WTC11 (cell line): ENCODE data around the gene PROX2. TPM values are rescaled to one million over a fixed set of nuclear protein-coding genes. Genes with fewer than 3 reads are reported as not detected.

Source experiments
- ATAC-seq: fragments of 200-7000 bp; cut with Tn5 transposase; 2 replicates; pipeline ENCODE4 v1.10.0; 2021; ENCODE audit warnings: mild to moderate bottlenecking, moderate library complexity
- CTCF ChIA-PET: fragments of 300-600 bp; sonication (Branson Sonifier 250); formaldehyde crosslinking; loops from one replicate; lab custom pipeline; 2021; ENCODE audit warnings: antibody characterized with exemption; lab: Charles Lee
- POLR2A ChIA-PET: fragments of 350-600 bp; sonication (Branson Sonifier 250); formaldehyde crosslinking; loops from one replicate; lab custom pipeline; 2021; ENCODE audit warnings: antibody characterized with exemption; lab: Charles Lee
- DNase-seq: peaks from one replicate; pipeline ENCODE4 v3.0.0; 2021; ENCODE audit warnings: low spot score
- H3K27ac Mint-ChIP-seq: 2 replicates; pipeline ENCODE4 v1.8.0; 2021; ENCODE audit warnings: mixed read lengths
- H3K27me3 Mint-ChIP-seq: 2 replicates; pipeline ENCODE4 v1.8.0; 2021; ENCODE audit warnings: low read depth, mild to moderate bottlenecking, moderate library complexity, mixed read lengths
- H3K36me3 Mint-ChIP-seq: 2 replicates; pipeline ENCODE4 v1.8.0; 2021; ENCODE audit warnings: mixed read lengths
- H3K4me1 Mint-ChIP-seq: 2 replicates; pipeline ENCODE4 v1.8.0; 2022; ENCODE audit warnings: mixed read lengths
- H3K4me3 Mint-ChIP-seq: 2 replicates; pipeline ENCODE4 v1.8.0; 2021; ENCODE audit warnings: mild to moderate bottlenecking, moderate library complexity, mixed read lengths
- H3K9me3 Mint-ChIP-seq: 2 replicates; pipeline ENCODE4 v1.8.0; 2021; ENCODE audit warnings: mixed read lengths
- ARID4B ChIP-seq: sonication (generic); formaldehyde crosslinking; IDR thresholded peaks from 2 replicates; pipeline ENCODE4 v1.8.0; 2023; ENCODE audit warnings: missing genetic modification reagents, mild to moderate bottlenecking, borderline replicate concordance
- ATF3 ChIP-seq: sonication (generic); formaldehyde crosslinking; conservative IDR thresholded peaks from 2 replicates; pipeline ENCODE4 v1.8.1; 2022; ENCODE audit warnings: mild to moderate bottlenecking, missing genetic modification reagents
- FOXP1 ChIP-seq: sonication (generic); formaldehyde crosslinking; IDR thresholded peaks from 2 replicates; pipeline ENCODE4 v1.8.0; 2022; ENCODE audit warnings: missing genetic modification reagents, mild to moderate bottlenecking, moderate library complexity, borderline replicate concordance
- HMGXB4 ChIP-seq: sonication (generic); formaldehyde crosslinking; IDR thresholded peaks from 2 replicates; pipeline ENCODE4 v1.8.1; 2023; ENCODE audit warnings: mild to moderate bottlenecking, moderate library complexity, missing genetic modification reagents
- MAX ChIP-seq: sonication (generic); formaldehyde crosslinking; IDR thresholded peaks from 2 replicates; pipeline ENCODE4 v1.8.0; 2022; ENCODE audit warnings: mild to moderate bottlenecking, missing genetic modification reagents
- NR1H2 ChIP-seq: sonication (generic); formaldehyde crosslinking; IDR thresholded peaks from 2 replicates; pipeline ENCODE4 v1.9.0; 2021; ENCODE audit warnings: mild to moderate bottlenecking, moderate library complexity, missing genetic modification reagents
- PREB ChIP-seq: sonication (generic); formaldehyde crosslinking; IDR thresholded peaks from 2 replicates; pipeline ENCODE4 v1.8.1; 2022; ENCODE audit warnings: mild to moderate bottlenecking, missing genetic modification reagents, moderate library complexity, borderline replicate concordance
- RORB ChIP-seq: fragments of 250-450 bp; sonication (Bioruptor Pico); IDR thresholded peaks from 2 replicates; pipeline ENCODE4 v1.9.0; 2021; ENCODE audit warnings: mild to moderate bottlenecking
- SMAD3 ChIP-seq: sonication (generic); formaldehyde crosslinking; IDR thresholded peaks from 2 replicates; pipeline ENCODE4 v1.8.0; 2022; ENCODE audit warnings: missing genetic modification reagents, mild to moderate bottlenecking, borderline replicate concordance
- STAT6 ChIP-seq: sonication (generic); formaldehyde crosslinking; conservative IDR thresholded peaks from 2 replicates; pipeline ENCODE4 v1.8.1; 2023; ENCODE audit warnings: mild to moderate bottlenecking, low read depth, missing genetic modification reagents, moderate library complexity
- ZMAT4 ChIP-seq: fragments of 250-450 bp; sonication (Bioruptor Pico); IDR thresholded peaks from 2 replicates; pipeline ENCODE4 v1.9.0; 2021; ENCODE audit warnings: mild to moderate bottlenecking
- ZNF263 ChIP-seq: sonication (generic); formaldehyde crosslinking; IDR thresholded peaks from 2 replicates; pipeline ENCODE4 v1.8.1; 2022; ENCODE audit warnings: low read depth, mild to moderate bottlenecking, moderate library complexity, missing genetic modification reagents
- ZNF416 ChIP-seq: fragments of 250-450 bp; sonication (Bioruptor Pico); IDR thresholded peaks from 2 replicates; pipeline ENCODE4 v1.9.0; 2021; ENCODE audit warnings: mild to moderate bottlenecking, inconsistent platforms
- ZNF423 ChIP-seq: fragments of 250-450 bp; sonication (Bioruptor Pico); IDR thresholded peaks from 2 replicates; pipeline ENCODE4 v2.1.2; 2022; ENCODE audit warnings: mild to moderate bottlenecking, moderate library complexity
- ZNF425 ChIP-seq: fragments of 250-450 bp; sonication (Bioruptor Pico); conservative IDR thresholded peaks from 2 replicates; pipeline ENCODE4 v1.9.0; 2021; ENCODE audit warnings: mild to moderate bottlenecking
- total RNA-seq: library from RNA; stranded (reverse); gene quantifications from 3 replicates; pipeline ENCODE4 v1.2.3, GENCODE V29; 2021

PROX2 gene
- total RNA-seq, 1 experiment from 2014 or later: 0.04 TPM

GRCh38 chr14:74848768-74849167, 27.2 kb downstream of the PROX2 start:
- Mint-ChIP-seq H3K9me3 (no peaks in the 10 kb centered on the region), H3K27me3 (no peaks in the 10 kb centered on the region), H3K4me1 (no peaks in the 10 kb centered on the region), H3K36me3 (no peaks in the 10 kb centered on the region), H3K27ac (no peak overlapping the region), H3K4me3 (no peak overlapping the region)
- no peak for ATAC-seq
- ChIA-PET CTCF (interaction anchor here (0.7 to 5.6 kb wide), 6 partner anchors 10 to 230 kb away, joined by 3 to 42 read pairs (median 6); no protein-coding TSS in a partner anchor), POLR2A (no interaction called here)
- DNase-seq: no peak
- TF ChIP-seq HMGXB4 (no peak), ARID4B (CRISPR knock-in tag) (no peak), ZNF263 (CRISPR knock-in tag) (no peak), ATF3 (CRISPR knock-in tag) (no peak), ZMAT4 (CRISPR knock-in tag) (no peak), MAX (CRISPR knock-in tag) (no peak), RORB (no peak), NR1H2 (CRISPR knock-in tag) (no peak)

GRCh38 chr14:74846968-74847665, 28.8 kb downstream of the PROX2 start:
- POLR2A ChIA-PET: no interaction called here
- no peak for ATAC-seq
- no peaks in the 10 kb centered on the region for H3K4me1 Mint-ChIP-seq
- TF ChIP-seq ZNF423 (no peak), FOXP1 (CRISPR knock-in tag) (no peak), SMAD3 (CRISPR knock-in tag) (no peak), ZNF425 (no peak), ZNF416 (CRISPR knock-in tag) (no peak), PREB (no peak), STAT6 (CRISPR knock-in tag) (no peak)
- TF ChIP-seq, all 79 proteins: peak for 0
- no peak overlapping the region for H3K4me3 Mint-ChIP-seq
- CTCF ChIA-PET: interaction anchor here (0.8 to 2.1 kb wide), 3 partner anchors 13 to 60 kb away, joined by 3 to 6 read pairs (median 4); no protein-coding TSS in a partner anchor
- DNase-seq: no peak
- no peaks in the 10 kb centered on the region for H3K9me3 Mint-ChIP-seq
- H3K27me3 Mint-ChIP-seq: no peaks in the 10 kb centered on the region
- H3K27ac Mint-ChIP-seq: no peak overlapping the region
- H3K36me3 Mint-ChIP-seq: no peaks in the 10 kb centered on the region
